Activated naive CD4-positive, alpha-beta T cell treated with Interleukin-2 at 50 U/mL for 16 hours (primary cell): ENCODE results near the gene MYEF2.

ENCODE experiments used
- DNase-seq: peaks from one replicate; pipeline ENCODE4 v3.0.0-alpha.2; 2020

Gene MYEF2

DNA sequence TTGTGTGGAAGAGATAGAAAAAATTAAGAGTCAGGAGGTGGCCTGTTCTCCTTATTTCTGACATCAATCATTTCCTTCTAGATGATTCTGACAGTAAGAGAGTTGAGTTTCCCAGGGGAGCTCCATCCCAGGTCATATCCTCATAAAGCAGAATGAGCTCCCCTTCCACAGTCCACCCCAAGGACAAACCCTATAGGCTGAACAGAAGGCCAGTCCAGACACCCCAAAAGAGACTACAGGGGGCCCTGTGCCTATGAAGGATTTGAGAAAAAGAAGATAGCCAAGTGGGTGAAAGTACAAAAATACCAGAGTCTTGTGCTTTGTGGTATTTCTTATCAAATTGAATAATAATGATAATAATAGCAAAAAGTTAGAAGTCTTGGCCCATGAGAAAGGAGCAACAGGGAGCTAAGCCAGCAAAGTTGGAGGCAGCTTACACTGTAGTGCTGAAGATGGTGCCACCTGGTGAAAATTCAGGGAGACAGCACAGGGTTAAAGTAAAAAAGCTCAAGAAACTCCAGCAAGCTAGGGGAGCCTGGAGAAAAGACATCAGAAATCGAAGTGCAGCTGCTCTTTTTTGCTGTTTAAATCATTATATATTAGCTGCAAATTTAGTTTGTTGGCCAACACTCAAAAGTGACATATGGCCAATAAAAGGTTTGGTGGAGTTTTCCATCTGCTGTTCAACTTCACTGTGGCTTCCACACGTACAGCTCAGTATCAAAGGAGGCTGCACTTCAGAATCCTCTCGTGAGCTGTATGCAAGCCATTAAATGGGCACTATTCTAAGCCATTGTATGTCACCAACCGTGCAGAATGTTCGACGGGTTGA, 93.1 kb downstream of the MYEF2 start:
- DNase-seq = no peak
